Upper lobe of right lung (tissue), 1 donor: ENCODE data around the gene SYK. TPM values are rescaled to one million over a fixed set of nuclear protein-coding genes. Genes with fewer than 3 reads are reported as not detected.

Experiments
- ATAC-seq: fragments of 200-7000 bp; cut with Tn5 transposase; one replicate; pipeline ENCODE4 v1.9.1; 2020; ENCODE audit warnings: mild to moderate bottlenecking, moderate library complexity
- DNase-seq: peaks from one replicate; pipeline ENCODE4 v3.0.0-alpha.2; 2020
- H3K27ac ChIP-seq: fragments of 200-600 bp; one replicate; pipeline ENCODE4 v1.8.0; 2022
- H3K27me3 ChIP-seq: fragments of 200-600 bp; one replicate; pipeline ENCODE4 v1.8.0; 2022; ENCODE audit warnings: mild to moderate bottlenecking
- H3K36me3 ChIP-seq: fragments of 200-600 bp; one replicate; pipeline ENCODE4 v1.8.0; 2022
- H3K4me1 ChIP-seq: fragments of 200-600 bp; one replicate; pipeline ENCODE4 v1.8.0; 2022
- H3K4me3 ChIP-seq: fragments of 200-600 bp; one replicate; pipeline ENCODE4 v1.8.0; 2022; ENCODE audit warnings: mild to moderate bottlenecking
- H3K9me3 ChIP-seq: fragments of 200-600 bp; one replicate; pipeline ENCODE4 v1.8.0; 2022
- intact Hi-C: fragments of 100-400 bp; cut with DNase I; formaldehyde crosslinking; loops from one replicate; pipeline ENCODE4 v1.11.0; 2022
- total RNA-seq: library from RNA; stranded (reverse); fragmentation: NEBNext Ultra II Directional; extraction: Animal tissue kit (Norgen Biotek cat#: 25700); gene quantifications from one replicate; pipeline ENCODE4 v1.2.1, GENCODE V29; 2021
- TF ChIP-seq, protein P1 (sequence below): fragments of 200-600 bp; IDR thresholded peaks from one replicate; pipeline ENCODE4 v1.8.0; 2022; ENCODE audit warnings: antibody characterized with exemption
- donor health status: DM: no; HTN: yes; CAD: no; lungs with severe emphysema.

SYK gene
- total RNA-seq, 1 donor from 2014 or later, result 63.8 TPM

- Histone ChIP-seq H3K36me3 (peaks cover 11% of the 10 kb centered on the region), H3K4me1 (peaks cover 4% of the 10 kb centered on the region), H3K9me3 (no peaks in the 10 kb centered on the region), H3K4me3 (no peak overlapping the region), H3K27me3 (no peaks in the 10 kb centered on the region), H3K27ac (no peak overlapping the region)
- TF ChIP-seq, protein P1, sequence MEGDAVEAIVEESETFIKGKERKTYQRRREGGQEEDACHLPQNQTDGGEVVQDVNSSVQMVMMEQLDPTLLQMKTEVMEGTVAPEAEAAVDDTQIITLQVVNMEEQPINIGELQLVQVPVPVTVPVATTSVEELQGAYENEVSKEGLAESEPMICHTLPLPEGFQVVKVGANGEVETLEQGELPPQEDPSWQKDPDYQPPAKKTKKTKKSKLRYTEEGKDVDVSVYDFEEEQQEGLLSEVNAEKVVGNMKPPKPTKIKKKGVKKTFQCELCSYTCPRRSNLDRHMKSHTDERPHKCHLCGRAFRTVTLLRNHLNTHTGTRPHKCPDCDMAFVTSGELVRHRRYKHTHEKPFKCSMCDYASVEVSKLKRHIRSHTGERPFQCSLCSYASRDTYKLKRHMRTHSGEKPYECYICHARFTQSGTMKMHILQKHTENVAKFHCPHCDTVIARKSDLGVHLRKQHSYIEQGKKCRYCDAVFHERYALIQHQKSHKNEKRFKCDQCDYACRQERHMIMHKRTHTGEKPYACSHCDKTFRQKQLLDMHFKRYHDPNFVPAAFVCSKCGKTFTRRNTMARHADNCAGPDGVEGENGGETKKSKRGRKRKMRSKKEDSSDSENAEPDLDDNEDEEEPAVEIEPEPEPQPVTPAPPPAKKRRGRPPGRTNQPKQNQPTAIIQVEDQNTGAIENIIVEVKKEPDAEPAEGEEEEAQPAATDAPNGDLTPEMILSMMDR, result no peak
- DNase-seq (peak; percentile 4), ATAC-seq (no peak)
- intact Hi-C loops, result no loop called here
These were observed 53.1 kb downstream of the SYK start for GRCh38 chr9:90854637-90855175.

GRCh38 chr9:90855208-90855902 is 53.7 kb downstream of the SYK start:
- H3K36me3 ChIP-seq, result peaks cover 9% of the 10 kb centered on the region
- H3K4me1 ChIP-seq, result peaks cover 4% of the 10 kb centered on the region
- H3K27me3 ChIP-seq, result no peaks in the 10 kb centered on the region
- intact Hi-C loops, result no loop called here
- no peaks in the 10 kb centered on the region for H3K9me3 ChIP-seq
- no peak for ATAC-seq
- H3K4me3 ChIP-seq, result no peak overlapping the region
- H3K27ac ChIP-seq, result no peak overlapping the region
- peak; percentile 6 for DNase-seq
- TF ChIP-seq, protein P1, result no peak

DNA sequence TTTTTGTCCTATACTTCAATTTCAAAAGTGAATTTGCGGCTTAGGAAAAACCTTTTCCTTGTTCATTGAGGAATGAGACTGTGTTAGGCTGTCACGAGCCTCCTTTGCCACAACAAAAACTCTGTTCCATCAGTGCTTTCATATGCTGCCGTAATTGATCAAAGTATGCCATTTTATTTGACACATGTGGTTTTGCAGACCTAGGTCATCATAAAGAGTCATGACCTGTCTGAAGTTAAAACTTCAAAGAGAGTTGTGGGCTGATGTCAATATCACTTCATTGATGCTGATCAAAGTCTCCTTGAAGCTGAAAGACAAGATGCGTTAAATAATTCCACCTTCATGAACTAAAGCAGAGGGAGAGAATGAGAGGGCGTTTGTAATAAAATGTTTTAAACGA is 55.5 kb downstream of the SYK start:
- Histone ChIP-seq H3K4me1 (peaks cover 4% of the 10 kb centered on the region), H3K27ac (no peak overlapping the region), H3K9me3 (no peaks in the 10 kb centered on the region), H3K4me3 (no peak overlapping the region), H3K36me3 (peaks cover 11% of the 10 kb centered on the region), H3K27me3 (no peaks in the 10 kb centered on the region)
- TF ChIP-seq, protein P1, result no peak
- ATAC-seq (no peak), DNase-seq (no peak)
- intact Hi-C loops, result no loop called here

- TF ChIP-seq, protein P1, result no peak
- H3K27ac ChIP-seq, result no peak overlapping the region
- no peaks in the 10 kb centered on the region for H3K27me3 ChIP-seq
- intact Hi-C loops, result no loop called here
- H3K4me3 ChIP-seq, result no peak overlapping the region
- no peak for DNase-seq
- no peaks in the 10 kb centered on the region for H3K9me3 ChIP-seq
- H3K4me1 ChIP-seq, result peaks cover 4% of the 10 kb centered on the region
- peaks cover 15% of the 10 kb centered on the region for H3K36me3 ChIP-seq
- ATAC-seq, result no peak
These were observed 56.2 kb downstream of the SYK start for GRCh38 chr9:90857855-90858254.

GRCh38 chr9:90858457-90858901 is 56.9 kb downstream of the SYK start:
- H3K36me3 ChIP-seq, result peaks cover 15% of the 10 kb centered on the region
- TF ChIP-seq, protein P1, result no peak
- H3K9me3 ChIP-seq, result no peaks in the 10 kb centered on the region
- no peak overlapping the region for H3K27ac ChIP-seq
- no peaks in the 10 kb centered on the region for H3K27me3 ChIP-seq
- intact Hi-C loops, result no loop called here
- H3K4me3 ChIP-seq, result no peak overlapping the region
- ATAC-seq, result no peak
- no peak for DNase-seq
- peaks cover 4% of the 10 kb centered on the region for H3K4me1 ChIP-seq
